Endothelial cell of umbilical vein (primary cell): ENCODE results near the gene ADCY3. TPM values are rescaled to one million over a fixed set of nuclear protein-coding genes. Genes with fewer than 3 reads are reported as not detected.

ENCODE experiments used
- BruUV-seq: library from RNA; stranded (reverse); fragments of 400-500 nt; replicated peaks from 2 replicates; lab custom pipeline; 2021; lab: Mats Ljungman, UMichigan
- CTCF ChIA-PET: fragments of 300-600, 350-600 bp; sonication (Branson Sonifier 250); formaldehyde crosslinking; loops from one replicate; lab custom pipeline; 2021; ENCODE audit warnings: antibody characterized with exemption, inconsistent platforms; lab: Charles Lee
- POLR2A ChIA-PET: fragments of 300-600, 350-600 bp; sonication (Branson Sonifier 250); formaldehyde crosslinking; loops from one replicate; lab custom pipeline; 2021; ENCODE audit warnings: antibody characterized with exemption, inconsistent platforms; lab: Charles Lee
- DNase-seq: peaks from one replicate; pipeline ENCODE4 v3.0.0-alpha.2; 2011; ENCODE audit warnings: low read depth, low spot score
- FAIRE-seq: peaks from 2 replicates; lab custom pipeline; 2011; peaks lifted over from hg19 to GRCh38; lab: Jason Lieb, UNC
- H2AFZ ChIP-seq: 2 replicates; pipeline ENCODE4 v1.6.0; 2012; ENCODE audit warnings: low read depth, low read length, control low read depth, inconsistent platforms
- H3K27ac ChIP-seq: 2 replicates; pipeline ENCODE4 v1.5.1; 2011; ENCODE audit warnings: low read depth, mild to moderate bottlenecking, control low read depth, low read length, moderate library complexity; ENCODE audit not compliant: insufficient read depth
- H3K27me3 ChIP-seq, 2 experiments: 2 replicates each; pipeline versions ENCODE4 v1.6.0 to v1.6.1; 2011; ENCODE audit warnings: low read length in 2 of 2, mixed read lengths in 1 of 2; ENCODE audit not compliant: control insufficient read depth in 2 of 2, insufficient read depth in 2 of 2
- H3K36me3 ChIP-seq, 2 experiments: 2 replicates in 1 of 2; 3 replicates in 1 of 2; pipeline ENCODE4 v1.5.1; 2011; ENCODE audit warnings: low read length in 2 of 2, mild to moderate bottlenecking in 1 of 2, moderate library complexity in 1 of 2; ENCODE audit not compliant: control insufficient read depth in 2 of 2, insufficient read depth in 2 of 2; ENCODE audit errors: extremely low read depth in 1 of 2
- H3K4me1 ChIP-seq: 3 replicates; pipeline ENCODE4 v1.5.1; 2011; ENCODE audit warnings: mild to moderate bottlenecking, low read length; ENCODE audit not compliant: control insufficient read depth, insufficient read depth; ENCODE audit errors: extremely low read depth
- H3K4me2 ChIP-seq: 2 replicates; pipeline ENCODE4 v1.6.1; 2011; ENCODE audit warnings: low read length, control low read depth, mixed read lengths; ENCODE audit not compliant: insufficient read depth
- H3K4me3 ChIP-seq, 3 experiments: fragments of 200-600 bp in 1 of 3; sonication (generic), shearing (Covaris generic) in 1 of 3; replicated peaks in 1 of 3; 2 replicates each; pipeline ENCODE4 v1.5.1; 2011 to 2016; ENCODE audit warnings: control low read depth in 3 of 3, low read length in 3 of 3, mild to moderate bottlenecking in 2 of 3, inconsistent platforms in 1 of 3, low read depth in 1 of 3, moderate library complexity in 1 of 3; ENCODE audit not compliant: insufficient read depth in 1 of 3
- H3K79me2 ChIP-seq: 2 replicates; pipeline ENCODE4 v1.6.0; 2012; ENCODE audit warnings: low read length, inconsistent platforms; ENCODE audit not compliant: control insufficient read depth, insufficient read depth
- H3K9ac ChIP-seq: replicated peaks from 2 replicates; pipeline ENCODE3; 2011; ENCODE audit warnings: low read length, control low read depth; ENCODE audit not compliant: insufficient read depth; ENCODE audit errors: extremely low read depth
- H3K9me1 ChIP-seq: replicated peaks from 3 replicates; pipeline ENCODE4 v1.6.0; 2011; ENCODE audit warnings: mild to moderate bottlenecking, low read length; ENCODE audit not compliant: control insufficient read depth, insufficient read depth; ENCODE audit errors: extremely low read depth
- H3K9me3 ChIP-seq: replicated peaks from 2 replicates; pipeline ENCODE4 v1.5.1; 2012; ENCODE audit warnings: low read length, inconsistent platforms; ENCODE audit not compliant: control insufficient read depth, insufficient read depth
- H4K20me1 ChIP-seq: replicated peaks from 2 replicates; pipeline ENCODE3; 2011; ENCODE audit warnings: mild to moderate bottlenecking, low read length; ENCODE audit not compliant: control insufficient read depth, insufficient read depth; ENCODE audit errors: extremely low read depth
- CTCF ChIP-seq, 2 donors: IDR thresholded peaks; 1 replicate in 1 of 2; 2 replicates in 1 of 2; pipeline ENCODE4 v1.5.1; 2011; ENCODE audit warnings: low read length in 2 of 2, mild to moderate bottlenecking in 2 of 2, moderate library complexity in 2 of 2, control low read depth in 1 of 2, inconsistent platforms in 1 of 2, low read depth in 1 of 2; ENCODE audit not compliant: insufficient read depth in 1 of 2; ENCODE audit errors: extremely low read depth in 1 of 2
- EZH2 ChIP-seq: IDR thresholded peaks from 2 replicates; pipeline ENCODE4 v1.6.1; 2012; ENCODE audit warnings: borderline replicate concordance, low read depth, mild to moderate bottlenecking, moderate library complexity, low read length, inconsistent platforms; ENCODE audit not compliant: severe bottlenecking
- FOS ChIP-seq: IDR thresholded peaks from 2 replicates; pipeline ENCODE4 v1.6.1; 2011; ENCODE audit warnings: mild to moderate bottlenecking, low read length, moderate library complexity, borderline replicate concordance; ENCODE audit not compliant: insufficient read depth
- JUN ChIP-seq: IDR thresholded peaks from 2 replicates; pipeline ENCODE4 v1.6.1; 2011; ENCODE audit warnings: borderline replicate concordance, low read depth; ENCODE audit not compliant: insufficient read length, insufficient read depth
- MAX ChIP-seq: IDR thresholded peaks from 2 replicates; pipeline ENCODE4 v1.6.1; 2011; ENCODE audit not compliant: insufficient read depth, insufficient read length
- MYC ChIP-seq: IDR thresholded peaks from one replicate; pipeline ENCODE4 v1.6.1; 2011; ENCODE audit warnings: mild to moderate bottlenecking, low read depth, low read length
- POLR2A ChIP-seq: IDR thresholded peaks from 2 replicates; pipeline ENCODE4 v1.6.1; 2012; ENCODE audit warnings: low read depth, mild to moderate bottlenecking, control low read depth, low read length
- POLR2AphosphoS5 ChIP-seq: IDR thresholded peaks from 2 replicates; pipeline ENCODE4 v1.6.1; 2012; ENCODE audit warnings: low read depth, mild to moderate bottlenecking, control low read depth, low read length, moderate library complexity; ENCODE audit not compliant: insufficient read depth
- dilution Hi-C: fragments of 300-500 bp; cut with MboI; formaldehyde crosslinking; loops from one replicate; pipeline ENCODE4 v1.15.0; 2019; ENCODE audit warnings: low sequenced_read_pairs; ENCODE audit not compliant: extremely low pct_ligation_motif_present
- intact Hi-C: fragments of 100-400 bp; cut with micrococcal nuclease; formaldehyde crosslinking; loops from one replicate; pipeline ENCODE4 v1.10.0; 2022
- polyA plus RNA-seq, 4 experiments: library from polyadenylated mRNA; depleted of rRNA in 3 of 4; stranded (reverse) in 3 of 4; unstranded in 1 of 4; fragments of >200 nt; gene quantifications; 2 replicates each; pipeline versions ENCODE4 v1.2.1 to v1.2.3, GENCODE V29; 2011 to 2012; ENCODE audit warnings: missing spikeins in 1 of 4
- total RNA-seq: library from RNA; stranded (reverse); gene quantifications from 2 replicates; pipeline ENCODE4 v1.2.3, GENCODE V29; 2021

Gene ADCY3
- total and polyA plus RNA-seq, 2 donors (not counting 3 experiments of a cell fraction or from before 2014, with no cell fraction given) = 54.0 to 61.3 TPM

GRCh38 chr2:24917086-24917485 is 3.0 kb downstream of the ADCY3 start:
- no TSS peak for BruUV-seq
- DNase-seq (no peak), FAIRE-seq (no peak)
- H2AFZ ChIP-seq = no peak overlapping the region
- H3K9ac ChIP-seq = no peak overlapping the region
- no peak overlapping the region for H3K27ac ChIP-seq
- no peaks in the 10 kb centered on the region for H4K20me1 ChIP-seq
- no peak for TF ChIP-seq JUN
- TF ChIP-seq MAX = no peak
- CTCF ChIA-PET = no interaction called here
- no peaks in the 10 kb centered on the region for H3K27me3 ChIP-seq
- no peaks in the 10 kb centered on the region for H3K9me1 ChIP-seq
- dilution Hi-C loops (no loop called here), intact Hi-C loops (no loop called here)
- H3K36me3 ChIP-seq = no peaks in the 10 kb centered on the region
- H3K9me3 ChIP-seq = no peaks in the 10 kb centered on the region
- H3K4me2 ChIP-seq = no peak overlapping the region
- H3K79me2 ChIP-seq = peaks cover 6% of the 10 kb centered on the region
- no peak overlapping the region for H3K4me3 ChIP-seq
- peaks cover 6% of the 10 kb centered on the region for H3K4me1 ChIP-seq
- POLR2A ChIA-PET = no interaction called here

GRCh38 chr2:24915796-24916195 is 4.2 kb downstream of the ADCY3 start:
- no peaks in the 10 kb centered on the region for H3K9me3 ChIP-seq
- BruUV-seq = no TSS peak
- H3K4me2 ChIP-seq = no peak overlapping the region
- H3K9me1 ChIP-seq = no peaks in the 10 kb centered on the region
- no peak overlapping the region for H2AFZ ChIP-seq
- POLR2A ChIA-PET = no interaction called here
- DNase-seq (no peak), FAIRE-seq (no peak)
- dilution Hi-C loops (no loop called here), intact Hi-C loops (no loop called here)
- no peaks in the 10 kb centered on the region for H3K27me3 ChIP-seq
- no peak overlapping the region for H3K27ac ChIP-seq
- no peak overlapping the region for H3K9ac ChIP-seq
- H3K4me1 ChIP-seq = peaks cover 5% of the 10 kb centered on the region
- CTCF ChIA-PET = no interaction called here
- H3K4me3 ChIP-seq = no peak overlapping the region
- peaks cover 6% of the 10 kb centered on the region for H3K79me2 ChIP-seq
- H4K20me1 ChIP-seq = no peaks in the 10 kb centered on the region
- no peaks in the 10 kb centered on the region for H3K36me3 ChIP-seq
- TF ChIP-seq JUN (no peak), MYC (no peak), POLR2AphosphoS5 (no peak), EZH2 (no peak), POLR2A (no peak), MAX (no peak), FOS (no peak), CTCF (IDR thresholded peaks at IDR 0.05; ENCODE audit: extremely low read depth in 1 of 2, insufficient read depth in 1 of 2, low read depth in 1 of 2, low read length in 2 of 2) (no peak)
